Astrocyte (in vitro differentiated cells and primary cell): Measurements from ENCODE around the gene SLC9A3.

Experiments used
- CTCF ChIP-seq: IDR thresholded peaks from 2 replicates; pipeline ENCODE4 v1.5.1; 2011; ENCODE audit warnings: low read depth, mild to moderate bottlenecking, inconsistent platforms, low read length, moderate library complexity; ENCODE audit not compliant: insufficient read depth
- EZH2 ChIP-seq: IDR thresholded peaks from 2 replicates; pipeline ENCODE4 v1.6.1; 2012; ENCODE audit warnings: mild to moderate bottlenecking, low read length, inconsistent platforms; ENCODE audit not compliant: insufficient read depth

GRCh38 chr5:540071-540905 is 16.0 kb upstream of the SLC9A3 start:
- TF ChIP-seq EZH2 (no peak), CTCF (no peak)
